Endothelial cell of umbilical vein (primary cell): ENCODE data around the gene NELL2.

Experiments used
- POLR2A ChIP-seq: IDR thresholded peaks from 2 replicates; pipeline ENCODE4 v1.6.1; 2012; ENCODE audit warnings: low read depth, mild to moderate bottlenecking, control low read depth, low read length
- TF ChIP-seq, protein P1 (sequence below), 2 donors: IDR thresholded peaks; 1 replicate in 1 of 2; 2 replicates in 1 of 2; pipeline ENCODE4 v1.5.1; 2011; ENCODE audit warnings: low read length in 2 of 2, mild to moderate bottlenecking in 2 of 2, moderate library complexity in 2 of 2, control low read depth in 1 of 2, inconsistent platforms in 1 of 2, low read depth in 1 of 2; ENCODE audit not compliant: insufficient read depth in 1 of 2; ENCODE audit errors: extremely low read depth in 1 of 2

DNA sequence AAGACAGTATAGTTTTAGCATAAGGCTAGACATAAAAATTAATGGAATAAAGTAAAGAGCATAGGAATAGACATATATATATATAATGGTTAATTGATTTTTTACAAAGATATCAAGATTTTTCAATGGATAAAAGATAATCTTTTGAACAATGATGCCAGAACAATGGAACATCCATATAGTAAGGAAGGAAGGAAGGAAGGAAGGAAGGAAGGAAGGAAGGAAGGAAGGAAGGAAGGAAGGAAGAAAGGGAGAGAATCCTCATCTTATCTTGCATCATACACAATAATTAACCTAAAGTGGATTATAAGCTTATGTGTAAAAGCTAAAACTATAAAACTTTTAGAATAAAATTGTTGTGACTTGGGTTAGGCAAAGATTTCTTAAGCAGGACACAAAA lies 9.8 kb upstream of the NELL2 start:
- TF ChIP-seq, protein P1, sequence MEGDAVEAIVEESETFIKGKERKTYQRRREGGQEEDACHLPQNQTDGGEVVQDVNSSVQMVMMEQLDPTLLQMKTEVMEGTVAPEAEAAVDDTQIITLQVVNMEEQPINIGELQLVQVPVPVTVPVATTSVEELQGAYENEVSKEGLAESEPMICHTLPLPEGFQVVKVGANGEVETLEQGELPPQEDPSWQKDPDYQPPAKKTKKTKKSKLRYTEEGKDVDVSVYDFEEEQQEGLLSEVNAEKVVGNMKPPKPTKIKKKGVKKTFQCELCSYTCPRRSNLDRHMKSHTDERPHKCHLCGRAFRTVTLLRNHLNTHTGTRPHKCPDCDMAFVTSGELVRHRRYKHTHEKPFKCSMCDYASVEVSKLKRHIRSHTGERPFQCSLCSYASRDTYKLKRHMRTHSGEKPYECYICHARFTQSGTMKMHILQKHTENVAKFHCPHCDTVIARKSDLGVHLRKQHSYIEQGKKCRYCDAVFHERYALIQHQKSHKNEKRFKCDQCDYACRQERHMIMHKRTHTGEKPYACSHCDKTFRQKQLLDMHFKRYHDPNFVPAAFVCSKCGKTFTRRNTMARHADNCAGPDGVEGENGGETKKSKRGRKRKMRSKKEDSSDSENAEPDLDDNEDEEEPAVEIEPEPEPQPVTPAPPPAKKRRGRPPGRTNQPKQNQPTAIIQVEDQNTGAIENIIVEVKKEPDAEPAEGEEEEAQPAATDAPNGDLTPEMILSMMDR (IDR thresholded peaks at IDR 0.05; ENCODE audit: extremely low read depth in 1 of 2, insufficient read depth in 1 of 2, low read depth in 1 of 2, low read length in 2 of 2): no peak
- TF ChIP-seq POLR2A: no peak
